Stimulated activated CD4-positive, alpha-beta T cell treated with anti-CD3 and anti-CD28 coated beads, TNF-alpha, amount 100 ng/mL, for 1 hour (primary cell): ENCODE results near the gene CNDP2.
"Not testable (repeated sequence)": the region's sequence is repeated elsewhere in the genome, so short reads cannot be mapped to it uniquely, and the experiment has no call there.

ENCODE experiments used
- DNase-seq, 3 donors: peaks; one replicate each; pipeline ENCODE4 v3.0.0-alpha.2; 2020; ENCODE audit warnings: low read depth in 3 of 3, low spot score in 1 of 3

The CNDP2 gene

DNA sequence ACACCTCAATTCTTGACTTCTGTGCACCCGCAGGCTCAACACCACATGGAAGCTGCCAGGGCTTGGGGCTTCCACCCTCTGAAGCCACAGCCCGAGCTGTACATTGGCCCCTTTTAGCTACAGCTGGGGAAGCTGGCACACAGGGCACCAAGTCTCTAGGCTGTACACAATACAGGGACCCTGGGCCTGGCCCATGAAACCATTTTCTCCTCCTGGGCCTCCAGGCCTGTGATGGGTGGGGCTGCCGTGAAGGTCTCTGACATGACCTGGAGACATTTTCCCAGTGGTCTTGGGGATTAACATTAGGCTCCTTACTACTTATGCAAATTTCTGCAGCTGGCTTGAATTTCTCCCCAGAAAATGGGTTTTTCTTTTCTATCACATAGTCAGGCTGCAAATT, 69.8 kb downstream of the CNDP2 start:
- not testable (repeated sequence) for DNase-seq

DNA sequence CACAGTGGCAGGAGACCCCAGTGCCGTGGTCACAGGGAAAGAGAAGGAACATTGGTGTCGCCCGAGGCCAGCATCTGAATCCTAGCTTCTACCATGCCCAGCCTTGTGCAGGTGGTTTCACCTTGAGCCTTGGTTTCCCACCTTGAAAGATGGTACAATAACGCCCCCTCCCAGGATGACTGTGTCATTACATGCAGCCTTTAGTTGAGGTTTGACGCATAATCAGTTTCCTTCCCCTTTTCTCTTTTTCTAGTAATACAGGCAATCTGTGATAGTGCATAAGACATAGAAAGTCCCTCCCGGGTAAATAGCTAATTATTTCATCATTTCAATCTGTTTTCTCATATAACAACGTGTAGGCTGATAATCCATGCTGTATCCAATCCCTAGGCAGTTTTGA, 71.7 kb downstream of the CNDP2 start:
- no peak for DNase-seq

DNA sequence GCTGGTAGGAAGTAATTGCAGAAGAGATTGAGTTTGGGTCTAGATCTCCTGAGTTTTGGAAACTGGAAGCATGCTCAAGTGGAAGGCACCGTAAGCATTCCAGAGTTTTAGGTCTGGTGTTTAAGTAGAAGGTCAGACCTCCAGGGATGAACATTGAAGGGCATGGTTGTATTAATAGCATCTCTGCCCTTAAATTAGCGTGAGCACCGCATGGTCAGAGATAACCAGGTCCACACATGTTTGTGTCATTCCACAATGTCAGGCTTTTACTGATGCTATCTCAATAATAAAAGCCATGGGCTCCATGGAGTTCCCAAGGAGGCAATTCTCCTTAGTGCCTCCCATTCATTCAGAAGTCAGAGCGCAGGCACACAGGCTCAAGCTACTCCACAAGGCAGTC, 73.2 kb downstream of the CNDP2 start:
- no peak for DNase-seq

DNA sequence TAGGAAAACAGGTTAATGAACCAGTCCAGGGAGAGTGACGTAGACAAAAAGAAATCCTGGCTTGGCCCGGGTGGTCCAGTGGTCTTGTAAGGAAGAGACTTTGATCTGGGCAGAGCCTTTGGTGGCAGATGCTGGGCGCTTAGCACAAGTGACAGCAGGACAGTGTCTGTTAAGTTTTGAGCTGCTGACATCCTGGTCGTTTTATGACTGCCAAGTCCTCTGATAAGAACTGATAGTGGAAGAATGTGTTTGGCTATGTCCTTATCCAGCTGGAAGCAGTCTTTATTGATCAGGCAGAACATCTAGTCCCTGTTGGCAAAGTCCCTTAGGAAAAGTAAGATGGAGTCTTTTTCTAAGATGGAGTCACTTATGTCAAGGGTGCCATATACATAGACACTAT, 74.1 kb downstream of the CNDP2 start:
- DNase-seq = no peak

DNA sequence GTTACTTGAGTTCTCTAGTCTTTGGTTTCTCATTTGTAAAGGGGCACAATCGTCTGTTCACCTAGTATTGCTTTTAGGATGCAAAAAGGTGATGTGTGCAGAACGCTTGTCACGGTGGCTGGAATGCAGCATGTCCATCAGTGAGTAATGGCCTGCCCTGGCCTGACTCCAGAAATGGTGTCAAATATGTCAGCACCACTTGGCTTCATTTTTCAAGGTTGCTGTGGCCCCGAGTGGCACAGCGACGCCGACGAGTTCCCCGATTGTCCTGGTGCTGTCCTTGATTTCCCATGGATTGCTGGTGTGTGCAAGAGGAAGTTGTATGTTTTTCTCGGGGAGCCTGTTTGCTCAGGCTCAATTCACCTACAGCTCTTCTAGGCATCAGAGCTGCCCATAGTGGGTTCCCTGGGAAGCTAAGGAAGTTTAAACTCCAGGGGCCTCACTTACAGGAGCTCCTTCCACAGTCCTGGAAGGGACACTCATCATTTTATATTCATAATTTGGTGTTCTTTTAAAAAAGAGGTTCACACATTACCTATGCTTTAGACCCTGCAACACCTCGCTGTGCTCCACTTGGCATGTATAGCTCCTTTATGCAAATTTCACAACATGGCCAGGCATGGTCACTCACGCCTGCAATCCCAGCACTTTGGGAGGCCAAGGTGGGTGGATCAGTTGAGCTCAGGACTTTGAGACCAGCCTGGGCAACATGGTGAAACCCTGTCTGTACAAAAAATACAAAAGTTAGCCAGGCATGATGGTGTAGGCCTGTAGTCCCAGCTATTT, 75.9 kb downstream of the CNDP2 start:
- no peak for DNase-seq

DNA sequence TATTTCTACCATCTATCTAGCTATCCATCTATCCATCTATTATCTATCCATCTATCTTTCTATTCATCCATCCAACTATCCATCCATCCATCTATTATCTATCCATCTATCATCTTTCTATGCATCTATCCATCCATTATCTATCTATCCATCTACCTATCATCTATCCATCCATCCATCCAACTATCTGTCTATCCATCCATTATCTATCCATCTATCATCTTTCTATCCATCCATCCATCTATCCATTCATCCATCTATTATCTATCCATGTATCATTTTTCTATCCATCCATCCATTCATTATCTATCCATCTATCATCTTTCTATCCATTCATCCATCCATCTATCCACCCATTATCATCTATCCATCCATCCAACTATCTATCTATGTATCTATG, 76.9 kb downstream of the CNDP2 start:
- no peak for DNase-seq
